Measurements from ENCODE around the gene OR8G1.
"Not testable (repeated sequence)": the region's sequence is repeated elsewhere in the genome, so short reads cannot be mapped to it uniquely, and the experiment has no call there.

The OR8G1 gene

GRCh38 chr11:124238512-124238911 lies 2.4 kb upstream of the OR8G1 start:
- DNase-seq, result no peak

GRCh38 chr11:124249869-124250268 lies 9.0 kb downstream of the OR8G1 start:
- not testable (repeated sequence) for DNase-seq

GRCh38 chr11:124256076-124256475 lies 15.2 kb downstream of the OR8G1 start, which contains the start of gene OR8G5:
Gene OR8G5, plus strand, starts transcription at chr11:124256376. Its CDS starts 8,556 bp downstream, at chr11:124264932.
- no peak for DNase-seq

GRCh38 chr11:124265041-124265440 lies 24.1 kb downstream of the OR8G1 start:
- not testable (repeated sequence) for DNase-seq

GRCh38 chr11:124270886-124271285 lies 30.0 kb downstream of the OR8G1 start:
- not testable (repeated sequence) for DNase-seq

- DNase-seq, result no peak
Measured at GRCh38 chr11:124274000-124274399, 33.1 kb downstream of the OR8G1 start.

GRCh38 chr11:124276081-124276480 lies 35.2 kb downstream of the OR8G1 start:
- no peak for DNase-seq

- no peak for DNase-seq
Measured at GRCh38 chr11:124277207-124277606, 36.3 kb downstream of the OR8G1 start.

GRCh38 chr11:124277804-124278203 lies 36.9 kb downstream of the OR8G1 start:
- DNase-seq, result no peak

GRCh38 chr11:124278261-124278660 lies 37.4 kb downstream of the OR8G1 start:
- DNase-seq, result no peak

- DNase-seq, result no peak
Measured at GRCh38 chr11:124285610-124286344, 44.9 kb downstream of the OR8G1 start.

GRCh38 chr11:124294687-124295086 lies 53.8 kb downstream of the OR8G1 start:
- DNase-seq, result no peak

- no peak for DNase-seq
Measured at GRCh38 chr11:124296016-124296415, 55.1 kb downstream of the OR8G1 start.

- DNase-seq, result no peak
Measured at GRCh38 chr11:124297921-124298320, 57.0 kb downstream of the OR8G1 start.

GRCh38 chr11:124301548-124301947 lies 60.7 kb downstream of the OR8G1 start:
- DNase-seq, result no peak

GRCh38 chr11:124302347-124303125 lies 61.6 kb downstream of the OR8G1 start:
- no peak for DNase-seq

All from T-helper 9 cell (primary cell).